Ishikawa (cell line): ENCODE measurements around the gene CSAD.

ENCODE experiments used
- CEBPB ChIP-seq: IDR thresholded peaks from 2 replicates; pipeline ENCODE4 v1.6.1; 2012
- CREB1 ChIP-seq: IDR thresholded peaks from 2 replicates; pipeline ENCODE4 v1.6.1; 2012; ENCODE audit warnings: low read depth
- EGR1 ChIP-seq: IDR thresholded peaks from 2 replicates; pipeline ENCODE4 v1.6.1; 2012
- EP300 ChIP-seq: IDR thresholded peaks from 2 replicates; pipeline ENCODE4 v1.6.1; 2012; ENCODE audit warnings: borderline replicate concordance
- FOXM1 ChIP-seq: IDR thresholded peaks from 2 replicates; pipeline ENCODE4 v1.6.1; 2012; ENCODE audit warnings: low read depth, borderline replicate concordance
- NFIC ChIP-seq: IDR thresholded peaks from 2 replicates; pipeline ENCODE4 v1.6.1; 2012
- RAD21 ChIP-seq: IDR thresholded peaks from 2 replicates; pipeline ENCODE4 v1.6.1; 2012; ENCODE audit warnings: low read depth
- REST ChIP-seq: IDR thresholded peaks from 2 replicates; pipeline ENCODE4 v1.6.1; 2012; ENCODE audit warnings: low read depth, mild to moderate bottlenecking
- TAF1 ChIP-seq: IDR thresholded peaks from 2 replicates; pipeline ENCODE4 v1.6.1; 2012; ENCODE audit warnings: low read depth, mild to moderate bottlenecking
- TCF12 ChIP-seq: IDR thresholded peaks from 2 replicates; pipeline ENCODE4 v1.6.1; 2012; ENCODE audit warnings: low read depth
- TEAD4 ChIP-seq: IDR thresholded peaks from 2 replicates; pipeline ENCODE4 v1.6.1; 2012
- YY1 ChIP-seq: IDR thresholded peaks from 2 replicates; pipeline ENCODE4 v1.6.1; 2012; ENCODE audit warnings: low read depth
- ZBTB7A ChIP-seq: IDR thresholded peaks from 2 replicates; pipeline ENCODE4 v1.6.1; 2012; ENCODE audit warnings: low read depth
- TF ChIP-seq, protein P1 (sequence below): IDR thresholded peaks from 2 replicates; pipeline ENCODE4 v1.6.1; 2012
- TF ChIP-seq, protein P2 (sequence below): IDR thresholded peaks from 2 replicates; pipeline ENCODE4 v1.6.1; 2012

CSAD gene

DNA sequence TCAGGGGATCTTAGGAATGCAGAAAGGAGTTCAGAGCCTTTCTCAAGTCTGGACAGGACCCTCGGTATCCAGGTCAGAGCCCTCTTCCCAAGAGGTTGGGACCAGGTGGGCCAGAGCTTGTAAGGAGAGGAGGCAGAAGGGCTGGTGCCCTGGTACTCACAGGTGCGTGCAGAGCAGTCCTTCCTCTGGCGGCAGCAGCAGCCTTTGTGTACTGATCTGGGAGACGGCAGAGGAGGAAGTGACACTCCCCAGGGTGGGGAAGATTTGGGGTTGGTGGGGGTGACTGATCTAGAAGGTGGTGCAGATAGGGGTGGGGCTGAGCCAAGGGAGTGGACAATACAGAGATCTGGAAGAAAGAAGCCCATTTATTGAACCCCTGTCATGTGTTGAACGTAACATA lies 26.3 kb upstream of the CSAD start, which contains the start of gene ITGB7:
ITGB7 (minus strand) TSS at position 210 of the 400 bp plus-strand sequence. CDS start 6,808 bp downstream, outside the sequence.
- TF ChIP-seq, protein P1, sequence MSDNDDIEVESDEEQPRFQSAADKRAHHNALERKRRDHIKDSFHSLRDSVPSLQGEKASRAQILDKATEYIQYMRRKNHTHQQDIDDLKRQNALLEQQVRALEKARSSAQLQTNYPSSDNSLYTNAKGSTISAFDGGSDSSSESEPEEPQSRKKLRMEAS, result no peak
- TF ChIP-seq RAD21 (no peak), EP300 (no peak), YY1 (no peak), ZBTB7A (no peak), REST (no peak), CEBPB (no peak), NFIC (no peak), TEAD4 (no peak), TCF12 (no peak), TAF1 (no peak), CREB1 (no peak), EGR1 (no peak), FOXM1 (no peak)
- TF ChIP-seq, protein P2, sequence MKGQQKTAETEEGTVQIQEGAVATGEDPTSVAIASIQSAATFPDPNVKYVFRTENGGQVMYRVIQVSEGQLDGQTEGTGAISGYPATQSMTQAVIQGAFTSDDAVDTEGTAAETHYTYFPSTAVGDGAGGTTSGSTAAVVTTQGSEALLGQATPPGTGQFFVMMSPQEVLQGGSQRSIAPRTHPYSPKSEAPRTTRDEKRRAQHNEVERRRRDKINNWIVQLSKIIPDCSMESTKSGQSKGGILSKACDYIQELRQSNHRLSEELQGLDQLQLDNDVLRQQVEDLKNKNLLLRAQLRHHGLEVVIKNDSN, result no peak

DNA sequence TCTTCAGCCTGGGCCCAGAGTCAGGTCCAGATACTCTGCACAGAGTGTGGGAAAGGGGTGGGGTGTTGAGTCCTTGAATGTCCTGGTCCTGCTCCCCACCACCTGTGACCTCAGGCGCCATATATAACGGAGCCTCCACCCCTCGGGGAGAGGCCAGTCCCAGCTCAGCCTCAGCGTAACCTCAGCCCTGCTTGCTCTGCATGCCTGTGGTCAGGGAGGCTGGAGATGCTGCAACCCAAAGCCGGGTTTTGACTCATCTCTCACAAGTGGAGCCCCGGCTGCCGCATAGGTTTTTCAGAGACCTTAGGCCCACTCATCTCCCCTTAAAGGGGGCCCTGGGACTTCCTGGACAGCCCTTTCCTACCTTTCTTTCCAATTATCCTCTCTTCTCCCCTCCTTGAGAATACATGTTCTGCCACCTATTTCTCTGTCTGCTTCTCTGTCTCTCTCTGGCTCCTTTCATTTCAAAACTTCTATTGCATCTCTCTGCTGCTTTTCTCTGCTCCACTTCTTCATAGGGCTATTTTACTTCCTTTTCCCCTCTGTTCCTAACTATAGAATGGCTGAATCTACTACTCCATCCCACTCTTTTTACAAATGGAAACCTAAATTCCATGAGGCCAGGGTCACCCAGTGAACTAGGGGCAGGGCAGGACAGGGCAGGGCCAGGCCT lies 25.2 kb upstream of the CSAD start:
- no peak for TF ChIP-seq TEAD4
- TF ChIP-seq, protein P2, result no peak
- no peak for TF ChIP-seq RAD21
- TF ChIP-seq REST, result no peak
- no peak for TF ChIP-seq CREB1
- TF ChIP-seq ZBTB7A, result no peak
- no peak for TF ChIP-seq CEBPB
- no peak for TF ChIP-seq TCF12
- no peak for TF ChIP-seq TAF1
- TF ChIP-seq EP300, result no peak
- TF ChIP-seq FOXM1, result no peak
- TF ChIP-seq, protein P1, result no peak
- no peak for TF ChIP-seq NFIC
- no peak for TF ChIP-seq YY1

DNA sequence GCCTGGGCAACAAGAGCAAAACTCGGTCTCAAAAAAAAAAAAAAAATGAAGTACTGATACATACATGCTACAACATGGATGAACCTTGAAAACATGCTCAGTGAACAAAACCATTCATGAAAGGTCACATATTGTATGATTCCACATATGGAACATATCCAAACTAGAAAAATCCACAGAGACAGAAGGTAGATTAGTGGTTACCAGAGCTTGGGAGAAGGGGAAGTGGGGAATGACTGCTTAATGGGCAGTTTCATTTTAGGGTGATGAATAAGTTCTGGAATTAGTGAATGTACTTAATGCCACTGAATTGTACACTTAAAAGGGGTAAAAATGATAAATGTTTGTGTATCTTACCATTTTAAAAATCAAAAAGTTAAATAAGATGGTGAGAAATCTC lies 23.6 kb upstream of the CSAD start:
- TF ChIP-seq EGR1 (no peak), EP300 (no peak), RAD21 (no peak), TEAD4 (no peak), TAF1 (no peak), ZBTB7A (no peak), FOXM1 (no peak), NFIC (no peak), TCF12 (no peak), REST (no peak), CREB1 (no peak), CEBPB (no peak), YY1 (no peak)
- TF ChIP-seq, protein P2, result no peak
- TF ChIP-seq, protein P1, result no peak
